ENCODE measurements around the gene MME.

DNA sequence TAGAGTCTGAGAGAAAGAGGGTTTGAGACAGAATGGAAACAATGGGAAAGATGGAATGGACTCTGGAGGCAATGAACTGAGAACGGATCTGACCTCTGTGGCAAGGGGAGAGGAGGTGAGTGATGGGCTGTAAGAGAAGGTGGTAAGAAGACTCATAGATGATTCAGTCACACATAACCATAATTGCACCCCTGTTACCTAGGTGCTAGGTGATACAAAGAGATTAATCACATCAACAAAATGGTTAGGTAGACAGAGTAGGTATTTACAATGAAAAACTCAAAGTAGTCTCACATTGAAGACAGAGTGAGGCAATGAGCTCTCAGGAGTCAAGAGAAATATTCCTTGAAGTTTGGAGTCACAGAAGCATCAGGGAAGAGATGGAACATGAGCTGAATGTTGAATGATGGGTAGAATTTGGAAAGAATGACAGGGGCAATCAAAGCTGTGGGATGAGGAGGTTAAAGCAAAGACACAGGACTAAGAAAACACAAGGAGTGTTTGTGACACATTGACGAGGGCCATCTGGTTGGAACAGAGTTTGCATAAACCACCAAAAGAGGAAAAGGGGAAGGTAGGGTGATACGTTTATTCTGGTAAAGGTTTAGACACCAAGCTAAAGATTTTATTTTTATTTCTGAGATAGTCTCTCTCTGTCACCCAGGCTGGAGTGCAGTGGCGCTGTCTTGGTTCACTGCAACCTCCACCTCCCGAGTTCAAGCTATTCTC is 32.7 kb downstream of the MME start:
- no peak for TF ChIP-seq SUZ12 (IDR thresholded peaks at IDR 0.05; ENCODE audit: extremely low read depth, insufficient read depth, insufficient read length)
- TF ChIP-seq YY1 (IDR thresholded peaks at IDR 0.05; ENCODE audit: insufficient read depth, insufficient read length), result no peak
- no peak for TF ChIP-seq ZNF274 (IDR thresholded peaks at IDR 0.05; ENCODE audit: low read depth, low read length)

Data from NT2/D1 (cell line).